Activated CD4-positive, alpha-beta T cell treated with anti-CD3 and anti-CD28 coated beads for 36 hours (primary cell): ENCODE results near the gene E2F6. TPM values are rescaled to one million over a fixed set of nuclear protein-coding genes. Genes with fewer than 3 reads are reported as not detected.

Experiments used
- ATAC-seq: fragments of 200-7000 bp; cut with Tn5 transposase; one replicate; pipeline ENCODE4 v1.10.0; 2021; ENCODE audit warnings: mild to moderate bottlenecking, moderate library complexity
- CTCF ChIA-PET: fragments of 350-600 bp; sonication (Branson Sonifier 250); formaldehyde crosslinking; loops from one replicate; lab custom pipeline; 2021; ENCODE audit warnings: antibody characterized with exemption; lab: Charles Lee
- POLR2A ChIA-PET: fragments of 350-600 bp; sonication (Branson Sonifier 250); formaldehyde crosslinking; loops from one replicate; lab custom pipeline; 2021; ENCODE audit warnings: antibody characterized with exemption, inconsistent platforms; lab: Charles Lee
- DNase-seq: peaks from one replicate; pipeline ENCODE4 v3.0.0-alpha.2; 2020
- H3K27ac Mint-ChIP-seq: one replicate; pipeline ENCODE4 v1.8.0; 2021; ENCODE audit warnings: mixed read lengths
- H3K27me3 Mint-ChIP-seq: one replicate; pipeline ENCODE4 v1.8.0; 2021; ENCODE audit warnings: mixed read lengths
- H3K36me3 Mint-ChIP-seq: one replicate; pipeline ENCODE4 v1.8.0; 2021; ENCODE audit warnings: low read depth, mixed read lengths
- H3K4me1 Mint-ChIP-seq: one replicate; pipeline ENCODE4 v1.8.0; 2021; ENCODE audit warnings: mixed read lengths
- H3K4me3 Mint-ChIP-seq: one replicate; pipeline ENCODE4 v1.8.0; 2021; ENCODE audit warnings: mild to moderate bottlenecking, moderate library complexity, mixed read lengths
- H3K9me3 Mint-ChIP-seq: one replicate; pipeline ENCODE4 v1.8.0; 2021; ENCODE audit warnings: low read depth, mixed read lengths
- intact Hi-C, 2 experiments: fragments of 100-400 bp; cut with DNase I in 1 of 2; cut with micrococcal nuclease in 1 of 2; formaldehyde crosslinking; loops; one replicate each; pipeline versions ENCODE4 v1.14.2 to v1.15.1; 2022 to 2024; cut with DNase I, micrococcal nuclease
- total RNA-seq, 2 experiments: library from RNA; stranded (reverse); gene quantifications; one replicate each; pipeline ENCODE4 v1.2.3, GENCODE V29; 2021

Gene E2F6
- total RNA-seq, 2 experiments from 2014 or later, result 7.2 to 10.6 TPM

DNA sequence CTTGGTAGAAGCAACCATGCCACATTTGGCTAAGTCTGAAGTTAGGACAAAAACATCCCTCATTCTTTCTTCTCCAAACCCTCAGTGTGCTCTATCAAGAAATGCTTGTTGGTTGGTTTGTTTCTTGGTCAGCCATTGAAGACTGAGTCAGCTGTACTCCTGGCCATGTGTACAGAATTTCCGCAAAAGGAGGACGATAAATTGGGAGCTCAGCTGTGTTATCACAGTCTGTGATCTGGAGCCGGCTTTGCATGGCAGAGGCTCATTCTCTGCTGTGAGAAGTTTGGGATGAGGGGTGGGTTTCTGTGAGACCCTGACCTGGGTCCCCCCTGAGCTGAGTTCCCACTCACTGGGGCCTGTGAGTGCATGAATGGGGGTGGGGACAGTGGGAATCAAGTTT, 26.3 kb upstream of the E2F6 start:
- Mint-ChIP-seq H3K4me3 (no peak overlapping the region), H3K27ac (no peak overlapping the region), H3K4me1 (no peaks in the 10 kb centered on the region), H3K9me3 (no peaks in the 10 kb centered on the region), H3K27me3 (peaks cover 11% of the 10 kb centered on the region), H3K36me3 (no peaks in the 10 kb centered on the region)
- CTCF ChIA-PET, result no interaction called here
- DNase-seq, result no peak
- intact Hi-C loops, result no loop called here
- POLR2A ChIA-PET, result no interaction called here
- ATAC-seq, result no peak

DNA sequence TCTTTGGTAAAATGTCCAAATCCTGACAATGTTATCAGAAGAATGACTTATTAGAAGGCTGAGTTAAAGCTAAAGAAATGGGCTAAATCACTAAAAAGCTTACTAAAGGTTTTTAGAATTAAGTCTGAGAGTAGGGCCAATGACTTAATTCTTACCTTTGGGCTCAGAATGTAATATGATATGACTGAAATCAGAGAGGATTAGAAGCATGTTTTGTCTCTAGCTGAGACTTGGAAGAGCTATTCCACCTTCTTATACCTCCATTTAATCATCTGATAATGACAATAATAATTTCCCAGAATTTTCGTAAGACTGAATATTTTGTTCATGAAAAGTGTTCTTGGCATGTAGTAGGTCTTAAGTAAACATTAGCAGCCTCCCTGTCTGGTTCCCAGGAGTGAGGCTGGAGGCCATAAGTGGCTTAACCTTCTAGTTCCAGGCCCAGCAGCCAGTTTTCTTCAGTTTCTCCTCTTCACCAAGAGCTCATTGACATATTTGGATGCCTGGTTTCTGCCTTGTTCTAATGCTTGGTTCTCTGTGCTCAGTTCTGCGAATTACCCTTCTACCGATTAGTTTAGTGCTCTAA, 25.5 kb upstream of the E2F6 start:
- no peak overlapping the region for H3K27ac Mint-ChIP-seq
- DNase-seq (no peak), ATAC-seq (no peak)
- no peak overlapping the region for H3K4me3 Mint-ChIP-seq
- intact Hi-C loops, result no loop called here
- CTCF ChIA-PET, result interaction anchor here (0.6 to 1.1 kb wide), 3 partner anchors 14 to 53 kb away, joined by 3 read pairs; no protein-coding TSS in a partner anchor
- no peaks in the 10 kb centered on the region for H3K4me1 Mint-ChIP-seq
- peaks cover 14% of the 10 kb centered on the region for H3K27me3 Mint-ChIP-seq
- no peaks in the 10 kb centered on the region for H3K9me3 Mint-ChIP-seq
- no peaks in the 10 kb centered on the region for H3K36me3 Mint-ChIP-seq
- POLR2A ChIA-PET, result no interaction called here

GRCh38 chr2:11490194-11490593, 24.2 kb upstream of the E2F6 start:
- Mint-ChIP-seq H3K36me3 (no peaks in the 10 kb centered on the region), H3K27me3 (peaks cover 23% of the 10 kb centered on the region), H3K4me3 (no peak overlapping the region), H3K9me3 (no peaks in the 10 kb centered on the region), H3K4me1 (no peaks in the 10 kb centered on the region), H3K27ac (no peak overlapping the region)
- CTCF ChIA-PET, result no interaction called here
- ATAC-seq (no peak), DNase-seq (no peak)
- POLR2A ChIA-PET, result no interaction called here
- intact Hi-C loops, result no loop called here

GRCh38 chr2:11488809-11489208, 22.8 kb upstream of the E2F6 start:
- Mint-ChIP-seq H3K27me3 (peaks cover 29% of the 10 kb centered on the region), H3K4me1 (peaks cover 2% of the 10 kb centered on the region), H3K36me3 (no peaks in the 10 kb centered on the region), H3K9me3 (no peaks in the 10 kb centered on the region), H3K27ac (no peak overlapping the region), H3K4me3 (no peak overlapping the region)
- intact Hi-C loops, result no loop called here
- no peak for ATAC-seq
- ChIA-PET CTCF (interaction anchor here (0.7 to 1.2 kb wide), 2 partner anchors 9 to 545 kb away, joined by 5 read pairs; no protein-coding TSS in a partner anchor), POLR2A (no interaction called here)
- DNase-seq, result no peak

DNA sequence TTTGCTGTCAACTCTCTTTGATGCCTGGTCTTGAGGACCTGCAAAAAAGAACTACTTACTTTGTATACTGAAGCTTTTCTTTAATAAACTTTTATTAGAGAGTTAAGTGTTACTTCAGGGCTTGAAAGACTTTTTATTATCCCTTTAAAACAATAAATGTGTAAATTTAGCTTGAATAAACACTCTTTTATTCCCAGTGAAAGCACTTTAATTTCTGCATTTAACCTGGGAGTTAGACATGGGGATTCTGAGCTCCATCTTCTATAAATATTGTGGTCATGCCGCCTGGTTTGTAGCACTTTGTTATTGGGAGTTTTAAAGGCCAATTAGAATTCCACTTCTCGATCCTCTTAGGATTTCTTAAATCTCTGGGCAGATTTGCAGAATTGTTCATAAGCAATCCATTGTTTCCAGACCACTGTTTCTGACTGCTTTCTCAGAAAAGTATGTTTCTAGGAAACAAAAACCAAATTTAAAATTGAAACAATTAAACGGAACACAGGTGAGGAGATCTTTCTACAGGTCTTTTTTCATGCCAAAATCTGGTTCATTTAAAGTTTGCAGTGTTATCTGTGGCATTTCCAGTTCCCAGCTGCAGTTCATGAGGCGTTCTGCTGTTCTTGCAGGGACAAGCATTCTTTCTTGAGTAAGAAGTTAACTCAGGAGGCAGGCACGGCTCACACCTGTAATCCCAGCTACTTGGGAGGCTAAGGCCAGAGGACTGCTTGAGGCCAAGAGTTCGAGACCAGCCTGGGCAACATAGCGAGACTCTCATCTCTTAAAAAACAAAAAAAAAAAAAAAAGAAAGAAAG, 18.1 kb upstream of the E2F6 start:
- H3K36me3 Mint-ChIP-seq, result peaks cover 2% of the 10 kb centered on the region
- no peak overlapping the region for H3K4me3 Mint-ChIP-seq
- intact Hi-C loops, result no loop called here
- no peak for DNase-seq
- ATAC-seq, result no peak
- ChIA-PET POLR2A (no interaction called here), CTCF (interaction anchor here (0.7 to 2.9 kb wide), 2 partner anchors 26 to 100 kb away, joined by 3 to 21 read pairs; no protein-coding TSS in a partner anchor)
- H3K27me3 Mint-ChIP-seq, result peaks cover 57% of the 10 kb centered on the region
- no peaks in the 10 kb centered on the region for H3K9me3 Mint-ChIP-seq
- no peak overlapping the region for H3K27ac Mint-ChIP-seq
- peaks cover 8% of the 10 kb centered on the region for H3K4me1 Mint-ChIP-seq

- POLR2A ChIA-PET, result no interaction called here
These were observed 16.6 kb upstream of the E2F6 start for GRCh38 chr2:11482473-11483035.

GRCh38 chr2:11481789-11482472, 16.0 kb upstream of the E2F6 start:
- Mint-ChIP-seq H3K36me3 (peaks cover 2% of the 10 kb centered on the region), H3K4me3 (no peak overlapping the region), H3K27ac (no peak overlapping the region), H3K9me3 (no peaks in the 10 kb centered on the region), H3K27me3 (peaks cover 50% of the 10 kb centered on the region), H3K4me1 (peaks cover 8% of the 10 kb centered on the region)
- DNase-seq (no peak), ATAC-seq (no peak)
- intact Hi-C loops, result no loop called here
- POLR2A ChIA-PET, result no interaction called here
- CTCF ChIA-PET, result interaction anchor here (1.0 to 5.8 kb wide), 5 partner anchors 12 to 350 kb away, joined by 3 to 133 read pairs (median 11); a partner anchor contains a TSS

More at GRCh38 chr2:11482473-11483035, 16.6 kb upstream of the E2F6 start:
- CTCF ChIA-PET, result interaction anchor here (0.7 to 2.9 kb wide), 2 partner anchors 101 to 160 kb away, joined by 3 to 21 read pairs; no protein-coding TSS in a partner anchor
- intact Hi-C loops, result no loop called here
- no peak for DNase-seq
- H3K9me3 Mint-ChIP-seq, result no peaks in the 10 kb centered on the region
- no peak overlapping the region for H3K27ac Mint-ChIP-seq
- H3K4me3 Mint-ChIP-seq, result no peak overlapping the region
- peaks cover 56% of the 10 kb centered on the region for H3K27me3 Mint-ChIP-seq
- H3K4me1 Mint-ChIP-seq, result peaks cover 8% of the 10 kb centered on the region
- peak; percentile 14 for ATAC-seq
- peaks cover 2% of the 10 kb centered on the region for H3K36me3 Mint-ChIP-seq

DNA sequence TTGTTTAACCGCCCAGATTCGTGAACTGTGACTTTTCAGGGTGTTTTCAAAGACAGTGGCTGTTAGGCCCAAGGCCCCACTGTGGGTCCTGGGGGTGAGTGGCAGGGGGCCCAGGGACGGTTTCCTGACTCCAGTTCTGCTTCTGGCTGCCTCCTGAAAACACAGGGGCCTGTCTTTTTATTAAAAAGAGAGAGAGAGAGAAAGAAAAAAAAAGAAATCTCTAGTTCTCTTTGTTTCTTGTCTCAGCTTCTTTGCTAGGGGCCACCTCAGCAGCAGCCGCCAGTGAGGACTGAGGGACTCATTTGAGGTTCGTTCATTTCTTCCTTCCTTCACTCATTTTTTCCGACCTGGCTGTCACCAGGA, 15.4 kb upstream of the E2F6 start:
- H3K4me1 Mint-ChIP-seq, result peaks cover 8% of the 10 kb centered on the region
- no peak for DNase-seq
- CTCF ChIA-PET, result interaction anchor here (1.0 to 5.8 kb wide), 4 partner anchors 12 to 349 kb away, joined by 3 to 133 read pairs (median 8); a partner anchor contains a TSS

GRCh38 chr2:11480859-11481258, 14.9 kb upstream of the E2F6 start:
- intact Hi-C loops, result no loop called here
- ChIA-PET CTCF (interaction anchor here (0.6 to 5.8 kb wide), 6 partner anchors 11 to 349 kb away, joined by 3 to 133 read pairs (median 4); a partner anchor contains a TSS), POLR2A (interaction anchor here (0.5 to 0.7 kb wide), 2 partner anchors 216 to 345 kb away, joined by 4 to 8 read pairs; no protein-coding TSS in a partner anchor)
- H3K4me3 Mint-ChIP-seq, result no peak overlapping the region
- peaks cover 8% of the 10 kb centered on the region for H3K4me1 Mint-ChIP-seq
- H3K27me3 Mint-ChIP-seq, result peaks cover 47% of the 10 kb centered on the region
- DNase-seq (no peak), ATAC-seq (no peak)
- H3K9me3 Mint-ChIP-seq, result no peaks in the 10 kb centered on the region
- H3K36me3 Mint-ChIP-seq, result peaks cover 2% of the 10 kb centered on the region
- no peak overlapping the region for H3K27ac Mint-ChIP-seq

More for the DNA sequence above, 15.4 kb upstream of the E2F6 start:
- intact Hi-C loops, result no loop called here
- Mint-ChIP-seq H3K4me3 (no peak overlapping the region), H3K36me3 (peaks cover 2% of the 10 kb centered on the region), H3K27me3 (peaks cover 50% of the 10 kb centered on the region), H3K9me3 (no peaks in the 10 kb centered on the region), H3K27ac (no peak overlapping the region)
- no peak for ATAC-seq
- POLR2A ChIA-PET, result no interaction called here

- peaks cover 43% of the 10 kb centered on the region for H3K27me3 Mint-ChIP-seq
- H3K9me3 Mint-ChIP-seq, result no peaks in the 10 kb centered on the region
- peaks cover 2% of the 10 kb centered on the region for H3K36me3 Mint-ChIP-seq
- ATAC-seq, result no peak
- H3K27ac Mint-ChIP-seq, result no peak overlapping the region
- intact Hi-C loops, result no loop called here
- peaks cover 8% of the 10 kb centered on the region for H3K4me1 Mint-ChIP-seq
- CTCF ChIA-PET, result interaction anchor here (0.6 to 5.8 kb wide), 6 partner anchors 8 to 348 kb away, joined by 3 to 133 read pairs (median 4); a partner anchor contains a TSS
- DNase-seq, result no peak
- no peak overlapping the region for H3K4me3 Mint-ChIP-seq
- POLR2A ChIA-PET, result interaction anchor here (0.5 to 0.7 kb wide), 2 partner anchors 217 to 345 kb away, joined by 4 to 8 read pairs; no protein-coding TSS in a partner anchor
These were observed 14.4 kb upstream of the E2F6 start for GRCh38 chr2:11480406-11480805.
